Measurements from ENCODE around the gene PDE6G. TPM values are rescaled to one million over a fixed set of nuclear protein-coding genes. Genes with fewer than 3 reads are reported as not detected.

PDE6G gene
- total RNA-seq, 4 donors from 2014 or later: 0.53 TPM; not detected in 3

GRCh38 chr17:81609541-81610311 is 46.6 kb downstream of the PDE6G start:
- H3K27ac ChIP-seq: no peak overlapping the region
- no peak overlapping the region for H3K4me3 ChIP-seq
- no peak for TF ChIP-seq POLR2AphosphoS5 (IDR thresholded peaks at IDR 0.05)
- TF ChIP-seq, protein P1, sequence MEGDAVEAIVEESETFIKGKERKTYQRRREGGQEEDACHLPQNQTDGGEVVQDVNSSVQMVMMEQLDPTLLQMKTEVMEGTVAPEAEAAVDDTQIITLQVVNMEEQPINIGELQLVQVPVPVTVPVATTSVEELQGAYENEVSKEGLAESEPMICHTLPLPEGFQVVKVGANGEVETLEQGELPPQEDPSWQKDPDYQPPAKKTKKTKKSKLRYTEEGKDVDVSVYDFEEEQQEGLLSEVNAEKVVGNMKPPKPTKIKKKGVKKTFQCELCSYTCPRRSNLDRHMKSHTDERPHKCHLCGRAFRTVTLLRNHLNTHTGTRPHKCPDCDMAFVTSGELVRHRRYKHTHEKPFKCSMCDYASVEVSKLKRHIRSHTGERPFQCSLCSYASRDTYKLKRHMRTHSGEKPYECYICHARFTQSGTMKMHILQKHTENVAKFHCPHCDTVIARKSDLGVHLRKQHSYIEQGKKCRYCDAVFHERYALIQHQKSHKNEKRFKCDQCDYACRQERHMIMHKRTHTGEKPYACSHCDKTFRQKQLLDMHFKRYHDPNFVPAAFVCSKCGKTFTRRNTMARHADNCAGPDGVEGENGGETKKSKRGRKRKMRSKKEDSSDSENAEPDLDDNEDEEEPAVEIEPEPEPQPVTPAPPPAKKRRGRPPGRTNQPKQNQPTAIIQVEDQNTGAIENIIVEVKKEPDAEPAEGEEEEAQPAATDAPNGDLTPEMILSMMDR (IDR thresholded peaks at IDR 0.05): no peak
- H3K27me3 ChIP-seq: no peaks in the 10 kb centered on the region
- H3K9me3 ChIP-seq: no peaks in the 10 kb centered on the region
- WGBS: 92% methylated on average over 19 of the region's 19 CpGs
- DNase-seq (ENCODE audit: low spot score in 2 of 2): no peak
- H3K4me1 ChIP-seq: peaks cover 6% of the 10 kb centered on the region
- H3K36me3 ChIP-seq: peaks cover 75% of the 10 kb centered on the region

DNA sequence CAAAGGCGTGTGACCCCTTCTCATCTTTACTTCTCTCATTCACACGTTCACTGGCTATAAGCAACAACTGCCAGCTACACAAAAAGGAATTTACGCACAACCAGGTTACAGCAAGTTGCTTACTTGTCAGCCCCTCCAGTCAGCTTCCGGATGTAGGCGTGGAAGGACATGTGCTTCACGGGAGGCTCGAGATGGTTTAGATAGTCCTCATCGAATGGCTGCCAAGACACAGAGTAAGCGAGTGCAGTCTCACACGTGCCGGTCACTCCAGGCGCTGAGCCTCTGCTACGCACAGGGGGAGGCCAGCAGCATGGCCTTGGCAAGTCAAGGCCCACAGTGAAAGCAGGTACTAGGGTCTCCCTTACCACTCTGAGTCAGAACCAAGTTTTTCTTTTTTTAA is 47.7 kb downstream of the PDE6G start:
- 89% methylated on average over 13 of the region's 13 CpGs for WGBS
- TF ChIP-seq, protein P1 (IDR thresholded peaks at IDR 0.05): no peak
- TF ChIP-seq EP300 (IDR thresholded peaks at IDR 0.05): no peak
- TF ChIP-seq POLR2A (IDR thresholded peaks at IDR 0.05): no peak
- no peak for TF ChIP-seq POLR2AphosphoS5 (IDR thresholded peaks at IDR 0.05)
- H3K4me3 ChIP-seq: no peak overlapping the region
- DNase-seq (ENCODE audit: low spot score in 2 of 2): no peak
- no peaks in the 10 kb centered on the region for H3K9me3 ChIP-seq
- peaks cover 83% of the 10 kb centered on the region for H3K36me3 ChIP-seq
- H3K4me1 ChIP-seq: no peaks in the 10 kb centered on the region
- H3K27me3 ChIP-seq: no peaks in the 10 kb centered on the region
- no peak overlapping the region for H3K27ac ChIP-seq

GRCh38 chr17:81608082-81608481 is 48.3 kb downstream of the PDE6G start:
- Histone ChIP-seq H3K4me3 (no peak overlapping the region), H3K4me1 (no peaks in the 10 kb centered on the region), H3K36me3 (peaks cover 82% of the 10 kb centered on the region), H3K27me3 (no peaks in the 10 kb centered on the region), H3K27ac (no peak overlapping the region), H3K9me3 (no peaks in the 10 kb centered on the region)
- TF ChIP-seq EP300 (IDR thresholded peaks at IDR 0.05) (no peak), POLR2A (IDR thresholded peaks at IDR 0.05) (no peak), POLR2AphosphoS5 (IDR thresholded peaks at IDR 0.05) (no peak)
- TF ChIP-seq, protein P1 (IDR thresholded peaks at IDR 0.05): no peak
- WGBS: 100% methylated on average over 4 of the region's 4 CpGs
- DNase-seq (ENCODE audit: low spot score in 2 of 2): no peak

DNA sequence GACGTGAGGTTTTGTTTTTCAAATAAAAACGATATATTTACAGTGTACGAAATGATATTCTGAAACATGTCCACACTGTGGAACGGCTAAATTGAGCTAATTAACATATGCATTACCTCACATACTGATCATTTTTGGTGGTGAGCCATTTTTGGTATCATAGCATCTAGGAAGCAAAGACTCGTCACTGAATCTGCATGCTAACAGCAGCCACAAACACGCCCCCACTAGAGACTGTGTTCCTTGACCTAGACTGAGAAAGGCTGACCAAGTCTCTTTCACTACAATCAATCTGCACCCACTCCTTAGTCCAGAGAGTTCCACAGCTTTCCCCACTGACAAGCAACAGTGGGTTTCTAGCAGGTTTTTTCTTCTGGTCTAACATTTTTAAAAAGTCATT is 48.9 kb downstream of the PDE6G start:
- no peak for TF ChIP-seq POLR2A (IDR thresholded peaks at IDR 0.05)
- Histone ChIP-seq H3K4me1 (no peaks in the 10 kb centered on the region), H3K27me3 (no peaks in the 10 kb centered on the region), H3K36me3 (peaks cover 83% of the 10 kb centered on the region), H3K27ac (no peak overlapping the region), H3K9me3 (no peaks in the 10 kb centered on the region), H3K4me3 (no peak overlapping the region)
- 49% methylated on average over 6 of the region's 6 CpGs for WGBS
- DNase-seq (ENCODE audit: low spot score in 2 of 2): no peak

GRCh38 chr17:81603846-81604610 is 52.3 kb downstream of the PDE6G start:
- WGBS: 88% methylated on average over 11 of the region's 11 CpGs
- no peak for DNase-seq (ENCODE audit: low spot score in 2 of 2)
- TF ChIP-seq POLR2AphosphoS5 (IDR thresholded peaks at IDR 0.05) (no peak), EP300 (IDR thresholded peaks at IDR 0.05) (no peak), POLR2A (IDR thresholded peaks at IDR 0.05) (no peak)
- TF ChIP-seq, protein P1 (IDR thresholded peaks at IDR 0.05): no peak
- no peaks in the 10 kb centered on the region for H3K9me3 ChIP-seq
- H3K27ac ChIP-seq: no peak overlapping the region
- peaks cover 3% of the 10 kb centered on the region for H3K4me1 ChIP-seq
- H3K27me3 ChIP-seq: no peaks in the 10 kb centered on the region
- H3K36me3 ChIP-seq: peaks cover 79% of the 10 kb centered on the region
- no peak overlapping the region for H3K4me3 ChIP-seq

Measured in suprapubic skin (tissue), 4 donors.